ENCODE results near the gene OBP2B.
"Not testable (repeated sequence)": the region's sequence is repeated elsewhere in the genome, so short reads cannot be mapped to it uniquely, and the experiment has no call there.

Gene OBP2B, protein sequence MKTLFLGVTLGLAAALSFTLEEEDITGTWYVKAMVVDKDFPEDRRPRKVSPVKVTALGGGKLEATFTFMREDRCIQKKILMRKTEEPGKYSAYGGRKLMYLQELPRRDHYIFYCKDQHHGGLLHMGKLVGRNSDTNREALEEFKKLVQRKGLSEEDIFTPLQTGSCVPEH

DNA sequence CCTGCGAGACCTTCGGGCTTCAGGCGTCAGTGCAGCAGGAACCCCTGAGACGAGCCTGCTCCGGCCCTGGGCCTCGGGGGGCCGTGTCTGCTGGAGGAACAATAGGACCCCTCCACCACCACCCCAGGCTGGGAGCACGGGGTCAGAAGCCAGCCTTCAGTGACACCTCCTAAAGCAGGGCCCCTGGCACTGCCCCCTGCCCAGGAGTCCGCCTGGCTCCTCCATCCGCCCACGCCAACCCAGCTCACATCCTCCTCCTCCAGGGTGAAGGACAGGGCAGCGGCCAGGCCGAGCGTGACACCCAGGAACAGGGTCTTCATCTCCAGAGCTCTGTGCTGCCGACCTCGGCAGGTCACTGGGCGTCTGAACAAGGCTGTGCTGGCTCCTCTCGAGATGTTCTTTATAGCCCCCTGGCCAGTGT is at the start of gene OBP2B:
TSS of gene OBP2B (minus strand) at position 371 of the 421 bp plus-strand sequence. CDS start at position 320, 51 bp downstream.
- DNase-seq (ENCODE audit: low read depth in 2 of 2), result not testable (repeated sequence)

DNA sequence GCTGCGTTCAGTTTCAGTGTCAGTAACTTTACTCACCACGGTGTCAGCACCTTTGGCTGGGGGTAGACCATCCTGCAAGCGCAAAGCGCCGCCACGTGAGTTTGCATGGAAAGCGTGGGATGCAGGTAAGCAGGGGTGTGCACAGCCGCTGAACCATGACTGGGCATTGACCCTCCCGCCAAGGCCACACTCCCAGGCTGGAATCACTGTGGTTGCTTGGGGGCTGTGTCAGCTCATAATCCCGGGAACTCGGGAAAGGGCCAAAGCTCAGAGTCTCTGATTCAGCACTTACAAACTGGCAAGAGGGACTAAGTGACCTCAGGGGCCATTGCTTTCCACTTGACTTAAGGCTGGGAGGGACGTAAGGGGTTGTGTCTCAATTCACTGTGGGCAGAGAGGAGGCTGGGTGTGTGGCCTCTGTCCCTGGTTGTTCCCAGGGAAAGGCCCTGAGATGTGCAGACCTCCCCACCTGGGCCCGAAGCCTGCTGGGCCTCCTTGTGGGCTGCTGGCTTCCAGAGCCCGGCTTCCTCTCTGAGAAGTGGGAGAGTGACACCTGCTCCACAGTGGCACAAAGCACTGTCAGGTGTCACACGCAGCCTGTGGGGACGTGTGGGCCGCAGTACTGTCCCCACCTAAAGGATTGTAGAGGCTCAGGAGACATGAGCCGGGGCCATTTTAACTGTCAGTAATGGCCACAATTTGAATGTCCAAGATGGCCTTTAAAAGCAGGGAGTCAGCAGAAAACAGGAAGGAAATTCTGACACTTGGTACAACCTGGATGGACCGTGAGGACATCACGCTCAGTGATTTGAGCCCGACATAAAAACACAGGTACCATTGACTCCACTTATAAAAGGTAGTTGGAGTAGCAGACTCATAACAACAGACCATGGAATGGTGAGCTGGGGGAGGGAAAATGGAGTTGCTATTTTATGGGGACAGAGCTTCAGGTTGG is 49.3 kb upstream of the OBP2B start:
- no peak for DNase-seq (ENCODE audit: low read depth in 2 of 2)

DNA sequence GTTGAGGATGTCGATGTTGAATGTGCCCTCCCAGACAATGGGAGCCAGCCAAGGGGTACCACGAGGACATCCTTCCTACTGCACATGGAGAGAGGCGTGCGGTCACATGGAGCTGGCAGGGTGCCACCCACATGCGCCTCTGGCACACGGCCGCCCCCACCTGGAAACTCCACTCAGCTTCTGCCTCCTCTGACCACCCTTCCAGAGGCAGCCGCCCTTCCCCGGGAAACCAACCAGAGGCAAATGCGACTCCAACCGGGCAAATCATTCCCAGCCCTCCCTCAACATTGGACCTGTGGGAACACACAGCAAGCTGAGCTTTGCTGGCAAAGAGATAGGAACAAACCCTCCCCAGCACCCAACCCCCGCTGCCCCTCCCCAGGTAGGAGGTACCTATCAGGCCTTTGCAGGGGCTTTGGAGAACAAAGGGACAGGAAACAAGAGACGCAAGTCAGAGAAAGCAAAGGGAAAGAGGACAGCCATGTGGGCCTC is 48.5 kb upstream of the OBP2B start:
- DNase-seq (ENCODE audit: low read depth in 2 of 2), result no peak

DNA sequence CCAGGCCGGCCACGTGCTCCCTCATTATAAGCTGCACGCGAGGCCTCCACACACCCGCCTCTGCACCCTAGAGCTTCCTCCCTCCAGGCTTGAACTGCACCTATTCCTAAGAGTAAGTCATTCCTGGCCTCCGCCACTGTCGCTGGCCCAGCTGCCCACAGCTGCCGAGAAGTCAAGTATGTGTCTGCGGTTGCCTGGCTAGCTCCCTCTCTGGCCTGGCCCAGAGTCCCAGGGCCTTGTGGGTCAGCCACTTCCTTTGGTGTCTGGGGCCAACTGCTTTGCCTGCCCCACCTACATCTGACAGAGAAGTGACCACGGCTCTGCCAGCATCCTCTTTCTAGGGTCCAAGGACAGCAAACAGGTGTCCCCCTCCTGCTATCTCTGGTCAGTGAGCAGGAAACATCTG is 47.6 kb upstream of the OBP2B start:
- no peak for DNase-seq (ENCODE audit: low read depth in 2 of 2)

DNA sequence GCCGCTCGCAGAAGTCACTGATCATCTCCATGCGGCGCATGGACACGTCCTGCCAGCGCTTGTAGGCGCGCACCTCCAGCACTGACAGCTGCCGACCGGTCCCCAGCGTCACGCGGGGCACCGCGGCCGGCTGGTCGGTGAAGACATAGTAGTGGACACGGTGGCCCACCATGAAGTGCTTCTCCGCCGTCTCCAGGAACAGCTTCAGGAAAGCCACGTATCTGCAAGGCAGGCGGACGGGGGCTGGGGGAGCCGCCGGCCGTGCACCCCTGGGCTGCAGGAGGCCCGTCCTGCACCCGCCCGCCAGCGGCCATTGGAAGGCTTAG is 47.0 kb upstream of the OBP2B start:
- no peak for DNase-seq (ENCODE audit: low read depth in 2 of 2)

DNA sequence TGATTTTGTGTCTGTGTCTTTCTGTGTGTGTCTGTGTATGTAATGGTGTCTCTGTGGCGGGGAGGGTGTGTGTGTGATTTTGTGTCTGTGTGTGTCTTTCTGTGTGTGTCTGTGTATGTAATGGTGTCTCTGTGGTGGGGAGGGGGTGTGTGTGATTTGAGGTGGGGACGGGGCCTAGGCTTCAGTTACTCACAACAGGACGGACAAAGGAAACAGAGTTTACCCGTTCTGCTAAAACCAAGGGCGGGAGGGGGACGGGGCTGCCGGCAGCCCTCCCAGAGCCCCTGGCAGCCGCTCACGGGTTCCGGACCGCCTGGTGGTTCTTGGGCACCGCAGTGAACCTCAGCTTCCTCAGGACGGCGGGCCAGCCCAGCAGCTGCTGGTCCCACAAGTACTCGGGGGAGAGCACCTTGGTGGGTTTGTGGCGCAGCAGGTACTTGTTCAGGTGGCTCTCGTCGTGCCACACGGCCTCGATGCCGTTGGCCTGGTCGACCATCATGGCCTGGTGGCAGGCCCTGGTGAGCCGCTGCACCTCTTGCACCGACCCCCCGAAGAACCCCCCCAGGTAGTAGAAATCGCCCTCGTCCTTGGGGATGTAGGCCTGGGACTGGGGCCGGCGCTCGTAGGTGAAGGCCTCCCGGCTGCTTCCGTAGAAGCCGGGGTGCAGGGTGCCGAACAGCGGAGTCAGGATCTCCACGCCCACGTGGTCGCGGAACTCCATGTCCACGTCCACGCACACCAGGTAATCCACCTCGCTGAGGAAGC is 46.5 kb upstream of the OBP2B start:
- no peak for DNase-seq (ENCODE audit: low read depth in 2 of 2)

DNA sequence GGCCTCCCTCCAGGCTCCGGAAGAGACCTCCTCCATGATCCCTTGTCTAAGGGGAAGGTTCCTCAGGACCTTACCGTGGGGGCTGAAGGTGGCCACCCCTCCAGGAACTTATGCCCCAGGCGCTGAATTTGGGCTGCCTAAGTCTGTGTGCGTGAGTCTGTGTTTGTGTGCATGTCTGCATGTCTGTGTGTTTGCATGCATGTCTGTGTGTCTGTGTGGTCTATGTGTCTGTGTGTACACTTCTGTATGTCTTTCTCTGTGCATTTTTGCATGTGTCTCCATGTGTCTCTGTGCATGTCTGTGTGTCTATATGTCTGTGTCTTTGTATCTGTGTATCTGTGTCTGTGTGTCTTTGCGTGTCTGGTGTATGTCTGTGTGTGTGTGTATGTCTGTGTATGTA is 45.4 kb upstream of the OBP2B start:
- DNase-seq (ENCODE audit: low read depth in 2 of 2), result no peak

DNA sequence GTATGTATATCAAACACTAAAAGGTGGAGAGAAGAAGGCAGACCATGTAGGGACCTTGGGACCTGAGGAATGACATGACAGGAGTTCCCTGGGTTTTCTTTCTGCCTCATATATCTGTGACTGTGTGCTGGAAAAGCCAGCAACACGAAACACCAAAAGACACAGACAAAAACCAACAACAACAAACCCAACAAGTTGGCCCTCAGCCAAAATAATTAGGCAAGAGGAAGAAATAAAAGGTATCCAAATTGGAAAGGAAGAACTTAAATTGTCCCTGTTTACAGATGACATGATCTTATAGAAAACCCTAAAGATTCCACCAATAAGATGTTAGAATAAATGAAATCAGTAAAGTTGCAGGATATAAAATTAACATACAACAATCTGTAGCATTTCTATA is 44.2 kb upstream of the OBP2B start:
- DNase-seq (ENCODE audit: low read depth in 2 of 2), result no peak

DNA sequence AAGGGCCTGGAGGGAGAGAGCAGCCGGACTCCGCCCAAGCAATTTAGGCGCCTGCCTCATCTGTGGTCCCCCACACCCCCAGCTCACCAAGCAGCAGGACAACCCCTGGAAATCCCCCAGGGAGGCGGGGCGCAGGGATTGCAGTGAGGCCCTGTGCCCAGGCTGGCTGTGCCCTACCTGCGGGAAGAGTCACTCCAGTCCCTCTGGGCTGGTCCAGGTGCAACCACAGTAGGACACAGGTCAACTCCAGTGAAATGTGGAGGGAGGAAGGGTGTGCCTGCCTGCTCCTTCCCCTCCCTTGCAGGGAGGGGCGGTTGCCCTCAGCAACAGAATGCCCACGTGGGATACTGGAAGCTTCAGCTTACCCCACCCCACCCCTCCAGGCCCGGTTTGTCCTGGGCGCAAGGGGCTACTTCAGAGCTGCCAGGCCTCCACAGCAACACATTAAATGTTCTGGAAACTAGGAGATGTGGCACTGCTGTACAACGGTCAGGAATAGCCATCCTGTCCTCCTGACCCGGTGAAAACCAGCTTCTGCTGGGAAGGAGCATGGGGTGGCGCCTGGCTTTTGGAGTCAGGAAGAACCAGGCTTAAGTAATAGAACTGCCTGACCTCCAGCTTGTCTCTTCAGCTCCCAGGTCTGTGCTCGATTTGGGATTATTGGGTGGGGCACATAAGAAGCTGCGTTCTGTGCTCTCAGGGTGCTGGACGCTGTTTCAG is 43.4 kb upstream of the OBP2B start:
- DNase-seq (ENCODE audit: low read depth in 2 of 2), result no peak

DNA sequence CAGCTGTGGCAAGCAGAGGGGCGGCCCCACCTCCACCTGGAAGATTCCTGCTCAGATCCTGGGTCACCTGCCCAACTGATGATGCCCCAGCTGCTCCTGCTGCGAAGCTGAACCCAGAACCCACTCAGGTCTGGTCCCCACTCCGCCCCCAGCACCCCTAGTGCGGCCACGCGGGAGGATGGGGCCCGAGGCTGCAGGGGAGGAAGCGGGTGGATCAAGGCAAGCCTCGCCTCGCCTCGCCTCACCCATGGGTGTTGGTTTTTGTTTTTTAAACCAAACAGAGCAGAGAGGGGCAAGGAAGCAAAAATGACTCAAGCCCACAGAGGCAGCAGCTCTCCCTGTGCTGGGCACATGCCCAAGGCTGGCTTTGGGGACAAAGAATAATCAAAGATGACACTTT is 42.7 kb upstream of the OBP2B start:
- DNase-seq (ENCODE audit: low read depth in 2 of 2), result no peak

DNA sequence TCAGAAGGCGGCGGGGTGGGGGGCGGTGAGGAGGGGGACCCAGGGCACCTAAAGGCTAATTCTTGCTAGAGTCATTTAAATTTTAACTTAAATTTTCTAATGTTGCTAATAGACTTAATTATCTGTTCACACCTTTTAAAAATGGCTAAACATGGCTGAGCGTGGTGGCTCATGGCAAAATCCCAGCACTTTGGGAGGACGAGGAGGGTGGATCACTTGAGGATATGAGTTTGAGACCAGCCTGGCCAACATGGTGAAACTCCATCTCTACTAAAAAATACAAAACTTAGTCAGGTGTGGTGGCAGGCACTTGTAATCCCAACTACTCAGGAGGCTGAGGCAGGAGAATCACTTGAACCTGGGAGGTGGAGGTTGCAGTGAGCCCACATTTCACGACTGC is 42.2 kb upstream of the OBP2B start:
- not testable (repeated sequence) for DNase-seq (ENCODE audit: low read depth in 2 of 2)

DNA sequence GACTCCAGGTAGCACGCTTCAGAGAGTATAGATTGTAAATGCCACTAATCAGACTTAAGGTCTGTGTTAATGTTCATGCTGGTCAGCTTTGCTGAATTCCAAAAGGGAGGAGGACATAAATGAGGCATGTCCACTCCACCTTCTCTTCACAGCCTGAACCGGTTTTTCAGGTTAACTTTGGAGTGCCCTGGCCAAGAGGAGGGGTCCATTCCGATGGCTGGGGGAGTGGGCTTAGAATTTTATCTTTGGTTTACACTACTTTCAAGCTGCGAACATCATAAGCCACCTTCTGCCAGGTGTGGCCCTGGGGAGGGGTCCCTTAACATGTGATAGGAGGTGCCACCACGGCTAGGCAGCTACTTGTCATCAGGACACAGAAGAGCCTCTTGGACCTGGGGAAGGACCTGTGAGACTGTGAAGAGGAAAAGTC is 41.7 kb upstream of the OBP2B start:
- DNase-seq (ENCODE audit: low read depth in 2 of 2), result no peak

DNA sequence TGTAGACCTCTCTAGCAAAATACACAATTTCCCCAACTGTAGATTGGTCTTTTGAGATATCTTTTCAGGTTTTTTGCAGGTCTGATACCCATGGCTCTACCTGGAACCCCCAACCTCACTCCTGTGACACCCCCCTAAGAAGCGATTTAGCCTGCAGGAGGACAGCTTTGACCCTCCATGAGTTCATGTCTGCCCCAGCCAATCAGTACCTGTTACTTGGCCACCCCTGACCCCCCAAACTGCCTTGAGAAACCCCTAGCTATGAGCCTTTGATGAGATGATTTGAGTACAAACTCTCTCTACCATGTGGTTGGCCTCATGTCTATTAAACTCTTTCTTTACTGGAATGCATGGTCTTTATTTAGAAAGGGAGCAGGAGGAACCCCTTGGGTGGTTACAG is 40.3 kb upstream of the OBP2B start:
- DNase-seq (ENCODE audit: low read depth in 2 of 2), result no peak

DNA sequence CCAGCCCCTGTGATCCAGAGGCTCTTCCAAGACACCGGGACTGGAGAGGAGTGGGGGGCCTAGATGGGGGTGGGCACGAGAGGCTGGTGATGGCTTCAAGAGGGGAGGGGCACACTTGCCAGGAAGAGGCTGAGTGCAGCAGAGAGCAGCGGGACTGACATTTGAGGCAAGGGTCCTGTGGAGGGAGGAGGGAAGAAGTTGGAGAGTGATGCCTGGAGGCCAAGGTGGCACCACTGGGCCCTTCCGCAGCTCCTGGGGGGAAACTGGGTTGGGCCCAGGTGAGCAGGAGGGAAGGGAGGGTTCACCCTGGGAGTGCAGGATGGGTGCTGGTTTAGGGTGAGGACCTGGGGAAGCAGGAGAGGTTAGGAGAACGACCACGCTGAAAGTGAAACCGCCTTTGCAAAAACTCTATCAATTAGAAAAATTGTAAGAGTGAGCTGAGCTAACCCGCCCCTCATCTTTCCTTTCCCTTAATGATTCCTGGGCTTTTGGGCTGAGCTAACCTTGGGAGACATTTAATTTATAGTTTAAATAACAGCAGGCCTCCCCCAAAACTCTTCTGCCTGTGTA is 39.8 kb upstream of the OBP2B start:
- DNase-seq (ENCODE audit: low read depth in 2 of 2), result no peak

DNA sequence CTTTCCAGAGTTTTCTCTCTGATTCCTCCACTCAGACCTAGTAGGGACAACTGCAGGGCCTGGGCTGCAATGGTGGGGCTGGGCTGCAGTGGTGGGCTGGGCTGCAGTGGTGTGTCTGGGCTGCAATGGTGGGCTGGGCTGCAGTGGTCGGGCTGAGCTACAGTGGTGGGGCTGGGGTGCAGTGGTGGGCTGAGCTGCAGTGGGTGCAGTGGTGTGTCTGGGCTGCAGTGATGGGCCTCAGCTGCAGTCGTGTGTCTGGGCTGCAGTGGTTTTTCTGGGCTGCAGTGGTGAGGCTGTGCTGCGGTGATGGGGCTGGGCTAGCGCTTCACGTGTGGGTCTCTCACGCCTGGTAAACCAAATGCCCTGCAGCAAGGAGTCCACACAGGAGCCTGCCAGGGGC is 38.6 kb upstream of the OBP2B start:
- no peak for DNase-seq (ENCODE audit: low read depth in 2 of 2)

DNA sequence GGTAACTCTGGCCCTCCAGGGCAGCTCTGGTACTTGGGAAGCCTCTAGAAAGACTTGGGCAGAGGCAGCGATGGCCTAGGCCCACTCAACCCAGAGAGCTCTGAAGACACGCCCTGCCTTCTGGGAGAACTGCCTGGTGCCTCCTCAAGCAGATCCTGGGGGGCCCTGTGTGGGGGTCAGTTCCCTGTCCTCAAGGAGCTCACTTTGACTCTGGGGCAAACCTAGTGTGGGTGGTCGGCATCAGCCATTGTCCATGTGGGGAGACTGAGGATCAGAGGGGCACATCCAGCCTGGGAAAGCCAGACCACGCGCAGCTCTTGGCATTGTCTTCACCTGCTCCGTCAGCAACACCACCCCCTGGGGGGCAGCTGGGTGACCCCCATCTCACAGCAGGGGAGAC is 37.9 kb upstream of the OBP2B start:
- no peak for DNase-seq (ENCODE audit: low read depth in 2 of 2)

DNA sequence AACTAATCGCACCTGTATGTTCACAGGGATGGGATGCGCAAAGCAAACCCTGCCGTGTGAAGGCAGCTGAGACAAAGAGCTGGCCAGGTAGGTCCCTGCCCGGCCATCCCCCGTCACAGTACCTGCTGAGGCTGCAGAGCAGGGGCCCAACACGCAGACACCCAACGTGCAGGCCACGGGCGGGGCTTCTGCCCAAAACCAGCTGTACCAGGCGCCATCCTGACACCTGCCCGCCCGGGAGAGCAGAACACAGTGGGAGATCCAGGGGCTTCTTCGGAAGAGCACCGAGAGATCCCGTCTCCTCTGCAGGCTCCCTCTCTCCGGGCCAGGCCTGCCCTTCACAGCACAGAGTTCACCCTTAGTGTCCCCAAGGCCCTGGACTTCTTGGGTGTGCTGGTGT is 37.5 kb upstream of the OBP2B start:
- no peak for DNase-seq (ENCODE audit: low read depth in 2 of 2)

DNA sequence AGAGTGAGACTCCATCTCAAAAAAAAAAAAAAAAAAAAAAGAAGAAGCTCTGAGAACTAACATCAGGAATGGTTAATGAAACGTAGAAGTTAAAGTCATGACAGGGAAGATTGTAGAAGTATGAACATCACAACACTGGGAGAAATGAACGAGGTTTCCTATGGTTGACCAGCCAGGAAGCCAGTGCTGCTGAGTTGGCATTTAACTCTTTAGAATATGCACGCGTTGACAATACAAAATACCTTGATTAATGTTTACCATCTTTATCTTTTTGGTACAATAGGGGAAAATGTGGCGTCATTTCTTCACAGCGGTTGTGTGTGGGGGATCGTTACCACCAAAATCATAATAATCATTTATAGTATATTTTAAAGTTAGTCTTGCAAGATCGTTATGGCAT is 33.9 kb upstream of the OBP2B start:
- DNase-seq (ENCODE audit: low read depth in 2 of 2), result no peak

DNA sequence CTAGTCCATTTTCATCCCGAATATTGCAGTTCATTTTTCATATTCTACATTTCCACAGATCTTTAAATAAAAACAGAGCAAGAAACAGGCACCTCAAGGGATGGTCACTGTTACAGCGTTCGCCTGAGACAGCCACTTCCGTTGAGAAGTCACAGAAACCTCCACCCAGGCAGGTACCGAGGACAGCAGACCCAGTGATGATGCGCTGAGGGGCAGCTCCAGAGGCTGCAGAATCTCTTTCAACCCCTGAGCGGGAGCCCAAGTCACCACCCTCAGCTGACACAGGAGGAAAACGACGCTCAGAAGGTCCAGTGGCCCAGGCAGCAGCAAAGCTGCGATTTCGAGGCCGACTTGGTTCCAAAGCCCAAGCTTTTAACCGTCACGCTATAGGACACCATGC is 33.2 kb upstream of the OBP2B start:
- no peak for DNase-seq (ENCODE audit: low read depth in 2 of 2)

DNA sequence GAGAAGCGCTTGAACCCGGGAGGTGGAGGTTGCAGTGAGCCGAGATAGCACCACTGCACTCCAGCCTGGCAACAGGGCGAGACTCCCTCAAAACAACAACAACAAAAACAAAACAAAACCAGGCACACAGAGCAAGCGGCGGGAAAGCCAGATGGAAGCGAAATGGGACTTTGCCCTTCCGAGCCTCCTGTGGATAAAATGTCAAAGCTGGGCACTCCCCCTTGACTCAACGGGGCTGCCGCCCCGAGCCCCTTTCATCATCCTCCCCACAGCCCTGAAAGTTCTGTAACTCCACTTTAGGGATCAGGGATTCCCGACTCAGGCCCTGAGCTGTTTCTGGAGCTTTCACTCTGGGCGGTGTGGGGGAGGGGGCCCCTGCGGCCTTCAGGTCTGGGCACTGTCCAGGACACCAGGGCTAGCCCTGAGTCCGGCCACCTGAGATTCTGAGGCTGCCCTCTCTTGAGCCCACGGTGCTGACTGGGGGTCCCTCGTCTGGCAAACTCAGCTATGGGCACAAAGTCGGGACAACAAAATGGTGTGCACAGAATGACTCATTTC is 30.6 kb upstream of the OBP2B start:
- DNase-seq (ENCODE audit: low read depth in 2 of 2), result no peak

DNA sequence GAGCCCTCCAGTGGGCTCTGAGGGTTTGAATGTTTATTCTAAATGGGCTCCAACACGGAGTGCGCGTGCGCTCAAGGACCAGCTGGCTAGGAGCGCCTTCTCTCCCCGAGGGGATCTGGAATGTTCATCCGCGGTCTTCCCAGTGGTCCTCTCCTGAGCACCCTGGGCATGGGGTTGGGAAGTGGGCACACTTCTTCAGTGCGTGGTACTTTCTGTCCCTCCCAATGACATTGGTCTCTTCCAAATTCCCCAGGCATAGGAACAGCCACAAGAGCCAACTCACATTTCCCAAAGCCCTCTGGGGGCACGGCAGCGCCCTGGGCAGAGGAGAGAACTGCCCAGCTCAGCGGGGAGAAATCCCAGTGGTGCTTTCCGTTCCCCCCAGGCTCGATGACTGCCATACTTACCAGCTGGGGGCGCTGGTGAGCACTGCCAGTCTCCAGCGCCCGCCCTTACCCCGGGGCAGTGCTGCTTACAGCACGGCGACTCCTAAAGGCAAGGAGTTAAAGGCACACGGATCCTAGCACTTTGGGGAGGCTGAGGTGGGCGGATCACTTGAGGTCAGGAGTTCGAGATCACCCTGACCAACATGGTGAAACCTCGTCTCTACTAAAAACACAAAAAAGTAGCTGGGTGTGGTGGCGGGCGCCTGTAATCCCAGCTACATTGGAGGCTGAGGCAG is 29.9 kb upstream of the OBP2B start:
- peak; percentile 63 to 66 for DNase-seq (ENCODE audit: low read depth in 2 of 2)

Measured in stimulated activated CD8-positive, alpha-beta memory T cell treated with anti-CD3 and anti-CD28 coated beads, Interleukin-2, amount 100 ng/mL, for 48 hours (primary cell).